GM21381 (cell line): ENCODE measurements around the gene TIGD1.

Source experiments
- ATAC-seq: cut with Tn5 transposase; IDR thresholded peaks from one replicate; pipeline ENCODE4 v1.9.1; 2021; ENCODE audit warnings: mild to moderate bottlenecking, moderate library complexity; ENCODE audit not compliant: unreplicated experiment

TIGD1 gene

GRCh38 chr2:232502911-232503808 is 47.2 kb downstream of the TIGD1 start:
- no peak for ATAC-seq

GRCh38 chr2:232502511-232502910 is 47.8 kb downstream of the TIGD1 start:
- ATAC-seq: no peak

- no peak for ATAC-seq
Measured at GRCh38 chr2:232501794-232502390, 48.5 kb downstream of the TIGD1 start.

- no peak for ATAC-seq
Measured at GRCh38 chr2:232501331-232501771, 49.0 kb downstream of the TIGD1 start.

- ATAC-seq: no peak
Measured at GRCh38 chr2:232498452-232498851, 51.9 kb downstream of the TIGD1 start.
